ENCODE measurements around the gene SNRPB. TPM values are rescaled to one million over a fixed set of nuclear protein-coding genes. Genes with fewer than 3 reads are reported as not detected.

SNRPB gene
- total and polyA plus RNA-seq, 2 of the 13 experiments (the other 11 are each of a cell fraction or from before 2014, with no cell fraction given) = 473 to 844 TPM

DNA sequence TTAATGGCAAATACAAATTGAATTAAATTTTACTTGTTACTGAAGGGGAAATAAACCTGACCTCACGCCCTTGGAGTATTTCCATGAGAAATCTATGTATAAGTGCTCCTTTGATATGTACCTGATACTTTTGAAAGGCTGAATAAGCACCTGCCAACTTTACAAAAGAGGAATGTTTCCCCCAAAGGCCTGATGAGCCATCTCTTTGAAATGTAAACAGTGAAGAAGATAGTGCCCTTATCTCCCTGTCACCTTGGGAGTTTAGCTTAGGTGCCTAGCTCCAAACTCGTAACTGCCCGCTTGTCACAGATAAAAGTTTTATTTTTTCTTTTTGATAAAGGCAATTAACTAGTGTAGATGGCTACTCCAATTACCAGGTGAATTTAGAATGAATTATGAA, 39.2 kb upstream of the SNRPB start (continued):
- TF ChIP-seq, protein P1, sequence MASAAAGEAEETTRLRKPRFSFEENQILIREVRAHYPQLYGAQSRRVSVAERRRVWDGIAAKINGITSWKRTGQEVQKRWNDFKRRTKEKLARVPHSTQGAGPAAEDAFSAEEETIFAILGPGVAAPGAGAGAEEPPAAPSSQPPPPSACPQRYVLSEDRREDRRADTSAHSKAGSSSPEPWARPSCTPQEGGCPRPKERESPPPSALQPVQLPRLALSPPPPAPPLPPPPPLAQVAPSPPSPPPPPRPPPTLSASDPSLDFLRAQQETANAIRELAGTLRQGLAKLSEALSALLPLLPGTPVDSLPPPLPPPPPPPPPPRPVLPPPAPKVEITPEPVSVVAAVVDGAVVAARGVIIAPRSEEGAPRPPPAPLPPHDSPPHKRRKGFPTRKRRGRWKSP (CRISPR knock-in tag; IDR thresholded peaks at IDR 0.05) = no peak
- TF ChIP-seq ZBTB7A (CRISPR knock-in tag; IDR thresholded peaks at IDR 0.05) (no peak), THAP11 (CRISPR knock-in tag; IDR thresholded peaks at IDR 0.05) (no peak), ZC3H4 (CRISPR knock-in tag; IDR thresholded peaks at IDR 0.05; ENCODE audit: borderline replicate concordance) (no peak), ZNF432 (CRISPR knock-in tag; IDR thresholded peaks at IDR 0.05; ENCODE audit: borderline replicate concordance) (no peak), ZNF775 (CRISPR knock-in tag; IDR thresholded peaks at IDR 0.05; ENCODE audit: borderline replicate concordance) (no peak), MAZ (IDR thresholded peaks at IDR 0.05; ENCODE audit: borderline replicate concordance, low read depth, low read length) (no peak), MAZ (CRISPR knock-in tag; IDR thresholded peaks at IDR 0.05; ENCODE audit: low read depth) (no peak), ELF1 (CRISPR knock-in tag; IDR thresholded peaks at IDR 0.05) (no peak), ZNF788 (CRISPR knock-in tag; IDR thresholded peaks at IDR 0.05; ENCODE audit: borderline replicate concordance) (no peak), ZNF138 (CRISPR knock-in tag; IDR thresholded peaks at IDR 0.05; ENCODE audit: low read depth) (no peak), SOX13 (IDR thresholded peaks at IDR 0.05) (no peak), SOX13 (CRISPR knock-in tag; conservative IDR thresholded peaks at IDR 0.05 in 1 of 2, IDR thresholded peaks at IDR 0.05 in 1 of 2) (0 out of 4 replicates have a peak, but pooled peaks of 1 of the 2 experiments have one; percentile 12), SALL2 (CRISPR knock-in tag; IDR thresholded peaks at IDR 0.05) (no peak), SATB2 (CRISPR knock-in tag; IDR thresholded peaks at IDR 0.05) (0 out of 2 replicates have a peak, but pooled peaks have one; percentile 26), PRPF4 (IDR thresholded peaks at IDR 0.05; ENCODE audit: low read depth, low read length, poor library complexity, severe bottlenecking) (no peak), ZSCAN22 (CRISPR knock-in tag; IDR thresholded peaks at IDR 0.05) (no peak), ZNF44 (CRISPR knock-in tag; IDR thresholded peaks at IDR 0.05) (no peak), SNRNP70 (IDR thresholded peaks at IDR 0.05; ENCODE audit: low read depth, low read length) (no peak), ZNF274 (CRISPR knock-in tag; IDR thresholded peaks at IDR 0.05) (no peak), NFYC (CRISPR knock-in tag; IDR thresholded peaks at IDR 0.05) (no peak), ZNF256 (CRISPR knock-in tag; conservative IDR thresholded peaks at IDR 0.05) (no peak)
- TF ChIP-seq, protein P2, sequence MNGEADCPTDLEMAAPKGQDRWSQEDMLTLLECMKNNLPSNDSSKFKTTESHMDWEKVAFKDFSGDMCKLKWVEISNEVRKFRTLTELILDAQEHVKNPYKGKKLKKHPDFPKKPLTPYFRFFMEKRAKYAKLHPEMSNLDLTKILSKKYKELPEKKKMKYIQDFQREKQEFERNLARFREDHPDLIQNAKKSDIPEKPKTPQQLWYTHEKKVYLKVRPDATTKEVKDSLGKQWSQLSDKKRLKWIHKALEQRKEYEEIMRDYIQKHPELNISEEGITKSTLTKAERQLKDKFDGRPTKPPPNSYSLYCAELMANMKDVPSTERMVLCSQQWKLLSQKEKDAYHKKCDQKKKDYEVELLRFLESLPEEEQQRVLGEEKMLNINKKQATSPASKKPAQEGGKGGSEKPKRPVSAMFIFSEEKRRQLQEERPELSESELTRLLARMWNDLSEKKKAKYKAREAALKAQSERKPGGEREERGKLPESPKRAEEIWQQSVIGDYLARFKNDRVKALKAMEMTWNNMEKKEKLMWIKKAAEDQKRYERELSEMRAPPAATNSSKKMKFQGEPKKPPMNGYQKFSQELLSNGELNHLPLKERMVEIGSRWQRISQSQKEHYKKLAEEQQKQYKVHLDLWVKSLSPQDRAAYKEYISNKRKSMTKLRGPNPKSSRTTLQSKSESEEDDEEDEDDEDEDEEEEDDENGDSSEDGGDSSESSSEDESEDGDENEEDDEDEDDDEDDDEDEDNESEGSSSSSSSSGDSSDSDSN (CRISPR knock-in tag; IDR thresholded peaks at IDR 0.05) = no peak
- TF ChIP-seq, protein P3, sequence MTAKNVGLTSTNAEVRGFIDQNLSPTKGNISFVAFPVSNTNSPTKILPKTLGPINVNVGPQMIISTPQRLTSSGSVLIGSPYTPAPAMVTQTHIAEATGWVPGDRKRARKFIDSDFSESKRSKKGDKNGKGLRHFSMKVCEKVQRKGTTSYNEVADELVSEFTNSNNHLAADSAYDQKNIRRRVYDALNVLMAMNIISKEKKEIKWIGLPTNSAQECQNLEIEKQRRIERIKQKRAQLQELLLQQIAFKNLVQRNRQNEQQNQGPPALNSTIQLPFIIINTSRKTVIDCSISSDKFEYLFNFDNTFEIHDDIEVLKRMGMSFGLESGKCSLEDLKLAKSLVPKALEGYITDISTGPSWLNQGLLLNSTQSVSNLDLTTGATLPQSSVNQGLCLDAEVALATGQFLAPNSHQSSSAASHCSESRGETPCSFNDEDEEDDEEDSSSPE (CRISPR knock-in tag; IDR thresholded peaks at IDR 0.05) = no peak
- TF ChIP-seq, protein P4, sequence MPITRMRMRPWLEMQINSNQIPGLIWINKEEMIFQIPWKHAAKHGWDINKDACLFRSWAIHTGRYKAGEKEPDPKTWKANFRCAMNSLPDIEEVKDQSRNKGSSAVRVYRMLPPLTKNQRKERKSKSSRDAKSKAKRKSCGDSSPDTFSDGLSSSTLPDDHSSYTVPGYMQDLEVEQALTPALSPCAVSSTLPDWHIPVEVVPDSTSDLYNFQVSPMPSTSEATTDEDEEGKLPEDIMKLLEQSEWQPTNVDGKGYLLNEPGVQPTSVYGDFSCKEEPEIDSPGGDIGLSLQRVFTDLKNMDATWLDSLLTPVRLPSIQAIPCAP (CRISPR knock-in tag; IDR thresholded peaks at IDR 0.05; ENCODE audit: low read depth) = no peak
- TF ChIP-seq, protein P5, sequence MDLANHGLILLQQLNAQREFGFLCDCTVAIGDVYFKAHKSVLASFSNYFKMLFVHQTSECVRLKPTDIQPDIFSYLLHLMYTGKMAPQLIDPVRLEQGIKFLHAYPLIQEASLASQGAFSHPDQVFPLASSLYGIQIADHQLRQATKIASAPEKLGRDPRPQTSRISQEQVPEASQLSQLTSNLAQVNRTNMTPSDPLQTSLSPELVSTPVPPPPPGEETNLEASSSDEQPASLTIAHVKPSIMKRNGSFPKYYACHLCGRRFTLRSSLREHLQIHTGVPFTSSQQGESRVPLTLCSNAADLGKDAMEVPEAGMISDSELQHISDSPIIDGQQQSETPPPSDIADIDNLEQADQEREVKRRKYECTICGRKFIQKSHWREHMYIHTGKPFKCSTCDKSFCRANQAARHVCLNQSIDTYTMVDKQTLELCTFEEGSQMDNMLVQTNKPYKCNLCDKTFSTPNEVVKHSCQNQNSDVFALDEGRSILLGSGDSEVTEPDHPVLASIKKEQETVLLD (CRISPR knock-in tag; IDR thresholded peaks at IDR 0.05; ENCODE audit: low read depth) = no peak
